ENCODE results near the gene TPSG1.

GRCh38 chr16:1237990-1238389, 12.9 kb upstream of the TPSG1 start:
- no peak for TF ChIP-seq CTCF (IDR thresholded peaks at IDR 0.05; ENCODE audit: low read length)
- TF ChIP-seq EZH2 (optimal IDR thresholded peaks at IDR 0.05; ENCODE audit: low read depth, low read length), result no peak
